Activated CD4-positive, alpha-beta T cell treated with anti-CD3 and anti-CD28 coated beads, Interleukin-2, amount 50 U/mL, for 48 hours (primary cell): ENCODE data around the gene SYTL3.
A peak's percentile ranks its signal among the peaks of the same experiment; 100 is the strongest.
"Not testable (repeated sequence)": the region's sequence is repeated elsewhere in the genome, so short reads cannot be mapped to it uniquely, and the experiment has no call there.

ENCODE experiments used
- DNase-seq, 2 experiments: peaks; one replicate each; pipeline ENCODE4 v3.0.0-alpha.2; 2020

Gene SYTL3

DNA sequence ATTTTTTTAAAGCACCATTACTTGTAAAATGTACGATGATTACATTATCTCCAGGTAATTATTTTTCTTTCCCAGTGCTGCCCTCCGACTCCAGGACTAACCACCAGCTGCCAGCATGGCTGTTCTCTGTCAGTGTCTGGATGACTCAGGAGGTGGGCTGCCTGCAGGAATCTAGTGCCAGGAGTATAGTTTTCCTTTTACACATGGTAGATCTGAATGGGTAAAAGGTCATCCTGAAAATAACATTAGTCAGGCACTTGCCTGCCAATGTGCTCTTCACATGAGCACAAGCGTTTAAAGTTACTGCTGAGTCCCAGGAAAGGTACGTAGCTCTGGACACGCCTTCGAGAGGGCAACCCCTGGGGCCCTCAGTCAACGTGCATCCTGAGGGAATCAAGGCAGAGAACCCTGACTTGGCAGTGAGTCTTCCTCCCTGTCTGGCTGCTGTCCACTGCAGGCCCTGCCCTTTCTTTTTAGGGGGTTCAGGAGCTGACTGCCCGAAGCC, 7.7 kb upstream of the SYTL3 start:
- DNase-seq: peak in 1 of 2 experiments; percentile 3

GRCh38 chr6:158643836-158644230, 6.0 kb upstream of the SYTL3 start:
- DNase-seq: no peak

DNA sequence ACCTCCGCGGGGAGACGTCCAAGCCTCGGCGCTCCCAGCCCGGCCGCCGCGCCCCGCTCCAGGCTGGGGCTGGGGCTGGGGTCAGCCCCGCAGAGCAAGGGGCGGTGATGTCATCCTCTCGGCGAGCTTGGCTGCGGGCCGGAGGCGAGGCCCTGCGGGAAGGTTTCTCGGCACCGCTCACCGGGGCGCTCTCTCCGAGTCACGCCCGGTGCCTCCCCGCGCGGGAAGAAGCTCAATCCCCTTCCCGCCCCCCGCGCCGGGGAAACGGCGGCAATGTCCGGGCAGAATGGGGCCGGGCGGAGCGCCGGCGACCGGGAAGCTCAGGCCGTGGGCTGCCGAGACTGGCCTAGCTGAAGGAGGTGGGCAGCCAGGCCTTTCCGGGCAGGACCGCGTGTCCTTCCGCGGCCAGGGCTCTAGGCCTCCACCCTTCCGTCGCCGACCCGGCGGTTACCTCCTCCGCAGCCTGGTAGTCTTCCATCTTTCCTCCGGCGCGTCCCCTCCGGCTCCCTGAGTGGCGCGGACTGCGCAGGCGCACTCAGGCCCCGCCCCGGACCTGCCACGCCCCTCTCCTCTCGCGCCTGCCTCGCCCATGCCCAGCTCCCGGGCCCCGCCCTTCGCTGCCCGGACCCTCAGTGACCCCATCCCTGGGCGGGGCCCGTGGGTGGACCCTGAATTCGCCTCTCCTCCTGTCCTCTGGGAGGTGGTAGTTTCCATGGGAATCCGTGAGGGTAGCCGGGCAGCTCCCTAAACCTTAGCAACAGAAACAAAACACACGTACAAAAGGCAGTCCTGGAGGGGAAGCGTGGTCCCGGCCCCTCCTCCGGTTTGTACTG, 5.4 kb upstream of the SYTL3 start, which contains the start of gene DYNLT1:
DYNLT1 (minus strand) TSS at position 513 of the 833 bp plus-strand sequence; CDS start at position 478, 35 bp downstream.
- peak; percentile 94 to 95 for DNase-seq

GRCh38 chr6:158645064-158646022, 4.5 kb upstream of the SYTL3 start:
- peak in 1 of 2 experiments; percentile 43 for DNase-seq

DNA sequence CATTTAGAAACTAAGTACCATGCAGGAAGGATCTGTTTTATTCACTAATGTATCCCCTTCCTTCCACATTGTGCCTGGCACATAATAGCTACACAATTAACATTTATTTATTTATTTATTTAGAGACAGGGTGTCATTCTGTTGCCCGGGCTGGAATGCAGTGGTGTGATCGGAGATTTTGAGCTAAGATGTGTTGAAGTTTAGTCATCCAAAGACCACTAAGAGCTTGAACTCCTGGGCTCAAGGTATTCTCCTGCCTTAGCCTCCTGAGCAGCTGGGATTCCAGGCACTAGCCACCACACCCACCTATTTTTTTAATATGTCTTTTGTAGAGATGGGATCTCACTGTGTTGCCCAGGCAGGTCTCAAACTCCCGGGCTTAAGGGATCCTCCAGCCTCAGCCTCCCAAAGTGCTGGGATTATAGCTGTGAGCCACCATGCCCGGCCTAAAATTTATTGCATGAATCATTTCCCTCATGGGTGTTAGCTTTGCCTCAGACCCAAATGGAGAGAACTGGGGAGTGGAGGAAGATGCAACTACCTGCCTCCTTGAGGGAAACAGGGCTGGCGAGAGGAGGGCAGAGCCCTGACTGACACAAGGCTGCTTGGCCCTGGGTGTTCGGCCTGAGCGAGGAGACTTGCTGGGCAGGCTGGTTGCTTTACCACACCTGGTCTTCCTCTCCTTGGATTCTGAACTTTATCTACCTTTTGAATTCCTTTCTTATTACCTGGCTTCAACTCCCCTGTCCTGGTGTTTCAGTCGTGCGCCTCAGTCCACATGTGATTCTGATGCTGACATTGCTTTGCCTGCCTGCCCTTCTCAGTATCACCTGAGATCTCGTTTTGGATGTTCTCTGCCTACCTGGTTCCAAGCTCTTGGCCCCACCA, 3.6 kb upstream of the SYTL3 start:
- DNase-seq: no peak

GRCh38 chr6:158647501-158647900, 2.4 kb upstream of the SYTL3 start:
- peak in 1 of 2 experiments; percentile 3 for DNase-seq

- peak in 1 of 2 experiments; percentile 48 for DNase-seq
These were observed 1.1 kb upstream of the SYTL3 start for GRCh38 chr6:158648682-158649131.

- DNase-seq: not testable (repeated sequence)
These were observed 2.3 kb downstream of the SYTL3 start for GRCh38 chr6:158651981-158652737.

- peak; percentile 83 to 89 for DNase-seq
These were observed 3.9 kb downstream of the SYTL3 start for GRCh38 chr6:158653577-158654354.

DNA sequence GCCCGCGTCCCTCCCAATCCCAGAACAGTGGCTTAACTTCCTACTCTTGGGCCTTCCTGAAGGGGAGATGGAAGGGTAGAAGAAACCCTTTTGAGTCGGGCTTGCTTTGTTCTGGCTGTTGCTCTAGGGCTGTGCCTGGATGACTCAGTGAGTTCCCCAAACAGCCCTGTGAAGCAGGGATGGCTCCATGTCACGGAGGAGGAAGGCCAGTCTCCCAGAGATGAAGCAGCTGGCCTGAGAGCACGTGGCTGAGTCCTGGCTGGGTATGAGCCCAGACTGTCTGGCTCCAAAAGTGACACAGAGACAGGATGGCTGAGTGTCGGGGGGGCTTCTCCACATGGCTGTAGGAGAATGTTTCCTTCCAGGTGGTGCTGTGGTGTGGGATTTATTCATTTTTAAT, 4.6 kb downstream of the SYTL3 start:
- DNase-seq: no peak

DNA sequence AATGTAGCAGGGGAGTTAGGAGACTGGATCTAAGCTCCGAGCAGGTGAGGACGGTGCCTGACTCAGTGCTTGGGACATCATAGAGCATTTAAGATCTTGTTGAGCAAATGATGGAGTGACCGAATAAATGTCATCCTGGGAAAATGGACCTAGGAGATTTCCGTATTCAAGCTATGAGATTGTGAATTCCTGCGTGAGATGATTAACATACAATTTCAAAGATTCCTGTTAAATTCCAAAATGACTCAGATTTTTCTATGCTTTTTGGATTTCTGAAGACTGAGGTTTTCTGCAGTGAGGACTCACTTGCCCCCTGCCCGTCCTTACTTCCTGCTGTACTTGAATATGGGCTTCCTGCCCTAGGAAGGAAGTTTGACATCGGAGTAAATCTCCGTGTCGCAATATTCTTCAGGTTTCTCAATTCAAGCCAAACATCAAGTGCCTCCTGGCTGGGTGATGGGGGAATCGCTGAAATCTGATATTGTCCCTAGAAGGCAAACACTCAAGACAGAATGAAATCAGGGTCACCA, 5.2 kb downstream of the SYTL3 start:
- DNase-seq: no peak

DNA sequence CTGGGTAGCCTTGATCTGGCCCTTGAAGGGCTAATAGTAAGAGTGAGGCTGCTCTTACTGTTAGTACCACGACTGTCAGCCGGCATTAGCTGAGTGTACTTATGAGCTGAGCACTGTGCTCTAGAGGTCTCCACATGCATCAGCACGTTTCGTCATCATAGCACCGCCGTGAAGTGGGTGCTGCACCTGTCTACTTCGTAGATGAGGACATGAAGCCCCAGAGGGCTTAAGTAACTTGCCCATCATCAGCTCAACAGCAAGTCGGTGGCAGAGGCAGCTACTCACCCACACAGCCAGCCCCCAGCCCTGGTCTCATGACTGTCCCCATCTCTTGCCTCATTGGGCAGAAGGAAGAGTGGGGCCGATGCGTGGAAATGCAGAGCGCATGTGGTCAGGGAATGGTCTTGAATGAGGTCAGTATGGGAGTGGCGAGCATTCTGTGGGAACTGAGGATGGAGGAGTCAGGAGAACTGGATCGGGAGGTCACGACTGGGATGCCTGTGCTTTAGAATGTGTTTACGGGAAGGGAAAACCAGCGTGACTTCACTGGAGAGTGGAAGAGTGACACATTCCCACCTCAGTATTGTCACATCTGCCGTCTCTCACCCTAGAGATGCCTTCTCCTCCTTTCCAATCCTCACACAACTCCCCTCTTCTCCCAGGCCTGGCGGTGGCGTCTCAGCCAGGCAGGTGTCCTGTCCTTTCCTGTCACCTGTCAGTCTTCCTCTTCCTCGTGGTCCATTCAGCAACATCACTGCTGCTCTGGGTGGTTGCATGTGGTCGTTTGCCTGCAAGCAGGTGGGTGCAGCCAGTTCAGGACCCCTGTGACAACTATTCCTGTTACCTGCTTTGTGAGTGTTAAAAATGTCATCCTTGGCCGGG, 6.0 kb downstream of the SYTL3 start:
- no peak for DNase-seq

DNA sequence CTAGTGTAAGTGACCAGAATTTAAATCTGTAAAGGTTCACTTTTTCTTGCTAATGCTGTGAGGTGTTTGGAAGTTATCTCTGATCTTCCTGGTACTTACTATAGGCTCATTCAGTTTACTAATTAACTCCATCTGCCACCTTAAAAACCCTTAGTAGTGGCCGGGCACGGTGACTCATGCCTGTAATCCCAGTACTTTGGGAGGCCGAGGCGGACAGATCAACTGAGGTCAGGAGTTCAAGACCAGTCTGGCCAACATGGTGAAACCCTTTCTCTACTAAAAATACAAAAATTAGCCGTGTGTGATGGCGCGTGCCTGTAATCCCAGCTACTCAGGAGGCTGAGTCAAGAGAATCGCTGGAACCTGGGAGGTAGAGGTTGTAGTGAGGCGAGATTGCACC, 7.1 kb downstream of the SYTL3 start:
- not testable (repeated sequence) for DNase-seq

GRCh38 chr6:158660333-158660754, 10.5 kb downstream of the SYTL3 start:
- DNase-seq: peak in 1 of 2 experiments; percentile 34

DNA sequence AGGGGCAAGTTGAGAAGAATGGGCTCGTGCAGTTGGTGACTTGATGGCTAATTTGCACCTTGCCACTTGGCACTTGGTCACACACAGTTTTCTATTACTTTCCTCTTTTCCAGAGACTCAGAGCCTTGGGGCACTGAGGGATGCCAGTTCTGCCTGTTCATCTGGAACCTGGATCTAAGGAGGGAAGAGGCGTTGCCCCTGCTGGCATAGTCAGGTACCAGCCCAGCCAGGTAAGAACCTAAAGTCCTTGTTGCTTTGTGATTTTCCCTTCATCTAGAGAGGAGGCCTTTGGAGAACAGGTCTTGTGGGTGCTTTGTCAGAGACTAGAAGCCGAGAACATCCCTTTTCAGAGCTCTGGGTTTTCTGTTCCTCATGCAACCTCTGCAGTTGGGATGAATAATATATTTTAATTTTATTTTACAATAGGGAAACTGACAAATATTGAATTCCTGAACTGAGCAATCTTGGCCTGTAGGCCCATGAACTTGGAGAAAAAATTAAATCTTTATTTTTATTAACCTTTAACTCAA, 11.4 kb downstream of the SYTL3 start:
- no peak for DNase-seq

DNA sequence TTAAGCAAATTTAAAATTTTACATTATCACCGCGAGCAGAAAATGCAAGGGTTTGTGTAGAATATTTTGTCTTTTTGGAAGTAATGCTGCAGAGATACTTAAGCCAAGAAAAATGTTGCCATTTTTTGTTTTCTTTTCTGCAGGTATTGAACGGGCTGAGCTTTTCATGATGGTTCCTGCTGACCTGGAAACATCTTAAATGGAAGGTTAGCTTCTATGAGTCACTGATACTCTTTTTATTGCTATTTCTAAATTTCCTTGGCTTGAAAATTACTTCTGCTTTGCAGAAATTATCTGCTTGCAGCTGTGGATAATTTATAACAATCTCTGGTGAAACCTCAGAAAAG, 12.7 kb downstream of the SYTL3 start:
- DNase-seq: no peak

DNA sequence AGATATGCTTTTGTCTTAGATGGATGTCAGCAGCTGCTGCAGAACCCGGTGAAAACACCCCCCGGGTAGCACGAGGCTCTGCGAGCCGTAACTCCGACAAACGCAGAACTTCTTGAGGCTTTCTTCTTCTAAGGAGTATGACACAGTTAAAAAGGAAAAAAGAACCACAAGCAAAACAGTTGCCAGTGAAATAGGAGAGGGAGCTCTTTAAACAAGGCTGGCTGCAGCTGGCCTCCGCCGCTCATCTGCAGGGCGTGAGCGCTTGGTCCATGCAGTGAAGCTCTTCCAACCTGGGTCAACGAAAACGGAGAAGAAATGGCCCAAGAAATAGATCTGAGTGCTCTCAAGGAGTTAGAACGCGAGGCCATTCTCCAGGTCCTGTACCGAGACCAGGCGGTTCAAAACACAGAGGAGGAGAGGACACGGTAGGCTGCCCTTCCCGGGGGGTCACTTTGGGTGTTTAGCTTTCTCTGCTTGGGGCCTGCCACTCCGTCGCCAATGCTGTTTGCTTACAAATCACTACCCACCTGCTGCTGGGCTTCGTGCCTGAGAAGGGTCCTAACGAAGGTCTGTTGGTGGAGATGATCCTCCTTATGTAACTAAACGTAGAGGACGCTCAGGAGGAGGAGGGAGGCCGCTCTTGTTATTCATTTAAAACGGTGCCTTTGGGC, 13.2 kb downstream of the SYTL3 start:
- no peak for DNase-seq

- no peak for DNase-seq
These were observed 13.8 kb downstream of the SYTL3 start for GRCh38 chr6:158663625-158664165.
